NCI-H2081 (cell line): ENCODE data around the gene LDLRAD2.

Experiments used
- DNase-seq, 2 experiments: peaks; one replicate each; lab custom pipeline; 2025; lab: John Stamatoyannopoulos, UW

The LDLRAD2 gene

DNA sequence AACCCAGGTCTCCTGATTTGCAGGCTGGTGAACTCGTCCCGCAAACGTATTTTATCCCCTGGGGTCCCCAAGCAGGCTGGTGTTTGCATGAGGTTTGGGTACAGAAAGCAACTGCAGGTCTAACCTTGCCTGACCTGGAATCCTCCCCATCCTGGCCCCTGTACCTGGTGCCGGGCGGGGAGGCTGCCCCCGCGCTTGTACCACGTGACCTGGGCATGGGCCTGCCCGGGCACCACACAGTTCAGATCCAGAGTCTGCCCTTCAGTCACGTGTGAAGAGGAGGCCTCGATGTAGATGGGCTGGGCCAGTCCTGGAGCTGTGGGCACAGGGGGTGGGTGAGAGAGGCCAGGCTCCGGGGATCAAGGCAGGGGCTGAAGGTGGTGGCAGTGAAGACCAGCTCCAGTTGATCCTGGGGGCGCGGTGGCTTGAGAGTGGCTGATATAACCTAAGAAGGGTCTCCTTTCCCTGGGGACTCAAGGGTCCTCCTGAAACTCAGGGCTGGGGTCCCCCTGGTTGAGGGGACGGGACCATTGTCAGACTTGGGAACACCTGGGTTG, 30.6 kb downstream of the LDLRAD2 start:
- DNase-seq, result no peak

DNA sequence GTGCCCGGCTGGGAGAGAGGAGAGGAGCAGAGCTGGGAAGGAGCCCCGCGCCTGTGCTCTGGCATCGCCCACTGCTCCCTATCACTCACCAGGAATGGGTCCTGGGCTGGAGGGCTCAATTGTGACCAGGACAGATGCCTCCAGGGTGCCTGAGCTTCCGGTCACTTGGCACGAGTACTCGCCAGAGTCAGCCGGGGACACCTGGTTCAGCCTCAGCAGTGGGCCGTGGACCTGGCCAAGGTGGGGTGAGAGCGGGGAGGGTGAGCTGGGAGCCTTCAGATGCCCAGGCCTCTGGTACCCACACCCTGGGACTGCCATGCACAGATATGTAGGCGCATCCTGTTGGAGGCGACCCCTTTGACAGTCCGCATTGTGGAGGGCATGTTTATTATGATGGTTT, 31.1 kb downstream of the LDLRAD2 start:
- no peak for DNase-seq

DNA sequence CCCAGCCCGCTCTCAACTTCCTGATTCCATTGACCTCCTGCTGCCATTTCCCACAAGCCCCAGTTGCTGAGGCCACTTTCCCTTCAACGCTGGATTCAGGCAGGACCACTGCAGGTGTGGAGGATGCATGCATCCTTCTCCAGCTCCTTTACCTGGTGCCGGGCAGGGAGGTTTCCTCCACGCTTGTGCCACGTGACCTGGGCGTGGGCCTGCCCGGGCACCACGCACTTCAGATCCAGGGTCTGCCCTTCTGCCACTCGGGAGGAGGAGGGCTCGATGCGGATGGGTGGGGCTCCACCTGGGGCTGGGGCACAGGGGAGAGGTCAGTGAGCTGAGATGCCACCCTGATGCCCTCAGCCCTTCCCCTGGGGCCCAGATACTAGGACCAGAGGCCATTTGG, 31.9 kb downstream of the LDLRAD2 start:
- DNase-seq, result no peak

DNA sequence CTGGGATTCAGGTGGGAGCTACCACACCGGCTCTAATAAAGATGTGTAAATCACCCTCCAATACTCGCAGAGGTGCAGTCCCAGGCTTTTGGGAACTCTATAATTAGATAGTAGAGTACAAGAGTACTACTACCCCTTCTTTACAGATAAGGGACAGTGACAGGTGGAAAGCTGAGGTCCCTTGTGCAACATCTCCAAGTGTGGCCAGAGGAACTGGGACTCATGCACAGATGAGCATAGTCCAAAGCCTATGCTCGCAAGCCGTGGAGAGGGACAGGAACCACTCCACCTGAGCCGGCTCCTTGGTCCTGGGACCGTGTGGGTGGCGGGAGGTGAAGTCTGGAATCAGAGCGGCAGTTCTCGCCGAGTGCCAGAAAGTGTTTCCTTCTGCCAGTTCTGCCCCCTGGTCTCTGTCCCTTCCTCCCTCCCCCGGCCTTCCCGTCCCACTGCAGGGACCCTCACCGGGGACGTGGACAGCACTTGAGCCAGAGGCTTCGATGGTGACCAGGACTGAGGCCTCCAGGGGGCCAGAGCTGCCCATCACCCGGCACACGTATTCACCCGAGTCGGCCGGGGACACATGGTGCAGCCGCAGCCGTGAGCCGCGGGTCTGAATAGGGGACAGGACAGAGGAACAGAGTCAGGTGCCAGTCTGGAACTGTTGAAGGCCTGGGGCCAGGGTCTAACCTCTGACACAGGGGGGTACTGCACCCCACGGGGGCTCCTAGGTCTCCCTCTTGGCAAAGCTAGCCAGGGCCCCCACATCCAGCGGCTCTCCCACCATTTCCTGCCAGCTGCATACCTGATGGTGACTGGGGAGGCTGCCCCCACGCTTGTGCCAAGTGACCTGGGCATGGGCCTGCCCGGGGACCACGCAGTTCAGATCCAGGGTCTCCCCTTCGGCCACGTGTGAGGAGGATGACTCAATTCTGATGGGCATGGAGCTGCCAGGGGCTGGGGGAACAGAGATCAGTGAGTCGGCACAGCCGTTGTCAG, 33.9 kb downstream of the LDLRAD2 start:
- no peak for DNase-seq

DNA sequence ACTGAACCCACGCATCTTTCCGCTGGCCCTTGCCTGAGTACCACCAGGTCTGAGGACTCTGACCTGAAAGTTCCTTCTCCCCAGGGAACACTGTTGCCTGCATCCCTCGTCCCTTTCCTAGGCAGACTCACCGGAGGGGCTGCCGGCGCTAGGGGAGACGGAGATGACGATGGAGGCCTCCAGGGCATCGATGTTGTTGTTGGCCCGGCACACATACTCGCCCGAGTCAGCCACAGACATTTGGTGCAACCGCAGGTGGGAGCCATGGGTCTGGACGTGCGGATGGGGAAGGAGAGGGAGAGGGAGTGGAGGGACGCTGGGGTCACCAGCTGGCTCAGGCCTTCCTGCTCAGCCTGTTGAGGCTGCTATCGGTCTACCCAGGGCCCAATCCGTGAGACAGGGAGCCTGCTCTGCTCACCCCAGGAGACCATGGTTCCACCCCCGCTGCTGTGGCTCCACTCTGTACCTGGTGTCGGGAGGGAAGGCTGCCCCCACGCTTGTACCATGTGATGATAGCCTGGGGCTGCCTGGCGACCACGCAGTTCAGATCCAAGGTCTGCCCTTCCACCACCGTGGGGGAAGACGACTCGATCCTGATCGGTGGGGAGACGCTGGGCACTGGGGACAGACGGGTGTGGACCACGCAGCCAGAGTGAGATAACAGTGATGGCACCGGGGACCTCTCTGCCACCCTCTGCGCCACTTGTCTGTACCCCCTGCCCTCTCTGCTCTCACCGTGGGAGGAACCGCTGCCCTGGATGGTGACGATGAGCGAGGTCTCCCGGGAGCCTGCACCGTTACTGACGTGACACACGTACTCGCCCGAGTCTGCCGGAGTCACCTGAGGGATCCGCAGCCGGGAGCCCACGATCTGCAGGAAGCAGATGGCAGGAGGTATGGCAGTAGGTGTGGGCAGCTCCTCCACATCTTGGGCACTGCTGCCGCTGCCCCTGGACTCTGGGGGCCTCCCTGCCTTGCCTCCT, 35.4 kb downstream of the LDLRAD2 start:
- DNase-seq, result no peak

DNA sequence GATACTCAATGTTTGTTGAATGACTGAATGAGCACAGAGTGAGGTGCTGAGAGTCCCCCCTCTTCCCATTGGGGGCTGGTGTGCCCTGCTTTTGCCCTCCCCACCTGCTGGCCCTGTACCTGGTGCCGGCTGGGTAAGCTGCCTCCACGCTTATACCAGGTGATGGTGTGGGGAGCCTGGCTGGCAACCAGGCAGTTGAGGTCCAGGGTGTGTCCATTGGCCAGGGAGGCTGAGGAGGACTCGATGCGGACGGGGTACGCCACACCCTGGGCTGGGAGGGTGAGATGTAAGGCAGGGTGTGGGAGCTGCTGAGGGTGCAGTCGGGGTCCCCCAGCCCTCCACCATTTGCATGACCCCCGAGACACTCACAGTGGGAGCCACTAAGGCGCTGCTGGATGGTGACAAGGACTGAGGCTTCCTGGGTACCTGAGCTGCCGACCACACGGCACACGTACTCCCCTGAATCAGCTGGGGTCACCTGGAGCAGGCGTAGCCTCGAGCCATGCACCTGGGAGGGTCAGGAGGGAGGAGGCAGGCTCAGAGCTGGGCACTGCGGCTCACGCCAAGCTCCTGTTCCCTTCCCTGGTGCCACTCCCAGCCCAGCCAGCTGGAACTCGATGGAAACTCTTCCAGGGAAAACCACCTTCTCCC, 36.6 kb downstream of the LDLRAD2 start:
- no peak for DNase-seq

DNA sequence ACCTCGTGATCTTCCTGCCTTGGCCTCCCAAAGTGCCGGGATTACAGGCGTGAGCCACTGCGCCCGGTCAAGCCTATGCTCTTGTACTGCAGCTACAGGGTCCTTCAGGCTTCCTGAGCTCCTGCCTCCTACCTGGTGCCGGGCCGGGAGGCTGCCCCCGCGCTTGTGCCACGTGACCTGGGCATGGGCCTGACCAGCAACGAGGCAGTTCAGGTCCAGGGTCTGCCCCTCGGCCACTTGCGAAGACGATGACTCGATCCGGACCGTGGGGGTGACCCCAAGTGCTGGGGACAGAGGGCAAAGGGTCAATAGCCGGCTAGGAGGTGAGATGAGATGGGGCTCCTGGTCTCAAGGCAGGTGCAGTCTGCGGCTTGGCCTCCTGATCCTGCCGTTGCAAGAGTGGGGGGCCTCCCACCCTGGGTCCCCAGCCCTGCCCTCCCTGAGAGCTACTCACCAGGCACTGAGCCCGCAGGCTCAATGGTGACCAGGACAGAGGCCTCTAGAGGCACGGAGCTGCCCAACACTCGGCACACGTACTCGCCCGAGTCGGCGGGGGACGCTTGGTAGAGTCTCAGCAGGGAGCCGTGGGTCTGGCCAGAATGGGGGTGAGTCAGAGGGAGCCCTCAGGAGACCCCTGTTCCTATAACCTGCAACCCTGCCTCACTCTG, 38.0 kb downstream of the LDLRAD2 start:
- no peak for DNase-seq

DNA sequence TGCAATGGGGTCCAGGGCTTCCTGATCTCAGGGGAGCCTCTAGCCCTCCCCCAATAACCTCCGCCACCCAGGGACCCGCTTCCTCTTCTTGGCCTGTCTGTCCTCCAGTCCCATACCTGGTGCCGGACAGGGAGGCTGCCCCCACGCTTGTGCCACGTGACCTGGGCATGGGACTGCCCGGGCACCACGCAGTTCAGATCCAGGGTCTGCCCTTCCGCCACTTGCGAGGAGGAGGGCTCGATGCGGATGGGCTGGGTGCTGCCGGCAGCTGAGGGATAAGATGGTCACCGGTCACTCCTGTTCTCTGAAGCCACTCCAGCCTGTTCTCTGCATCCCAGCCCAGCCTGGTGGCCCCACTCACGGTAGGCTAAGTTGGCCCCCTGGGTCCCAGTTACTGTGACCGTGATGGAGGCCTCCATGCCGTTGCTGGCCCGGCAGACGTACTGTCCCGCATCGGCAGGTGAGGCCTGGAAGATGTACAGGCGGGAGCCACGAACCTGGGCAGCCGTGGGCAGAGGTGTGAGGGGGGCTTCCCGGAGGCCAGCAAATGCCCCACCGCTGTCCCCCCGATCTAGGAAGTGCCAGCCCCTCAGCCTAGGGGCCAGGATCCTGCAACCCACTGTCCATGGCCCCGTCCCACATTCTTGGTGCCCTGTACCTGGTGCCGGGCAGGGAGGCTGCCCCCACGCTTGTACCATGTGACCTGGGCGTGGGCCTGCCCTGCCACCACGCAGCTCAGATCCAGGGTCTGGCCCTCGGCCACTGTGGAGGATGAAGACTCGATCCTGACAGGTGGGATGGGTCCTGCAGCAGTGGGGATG, 39.6 kb downstream of the LDLRAD2 start:
- no peak for DNase-seq

DNA sequence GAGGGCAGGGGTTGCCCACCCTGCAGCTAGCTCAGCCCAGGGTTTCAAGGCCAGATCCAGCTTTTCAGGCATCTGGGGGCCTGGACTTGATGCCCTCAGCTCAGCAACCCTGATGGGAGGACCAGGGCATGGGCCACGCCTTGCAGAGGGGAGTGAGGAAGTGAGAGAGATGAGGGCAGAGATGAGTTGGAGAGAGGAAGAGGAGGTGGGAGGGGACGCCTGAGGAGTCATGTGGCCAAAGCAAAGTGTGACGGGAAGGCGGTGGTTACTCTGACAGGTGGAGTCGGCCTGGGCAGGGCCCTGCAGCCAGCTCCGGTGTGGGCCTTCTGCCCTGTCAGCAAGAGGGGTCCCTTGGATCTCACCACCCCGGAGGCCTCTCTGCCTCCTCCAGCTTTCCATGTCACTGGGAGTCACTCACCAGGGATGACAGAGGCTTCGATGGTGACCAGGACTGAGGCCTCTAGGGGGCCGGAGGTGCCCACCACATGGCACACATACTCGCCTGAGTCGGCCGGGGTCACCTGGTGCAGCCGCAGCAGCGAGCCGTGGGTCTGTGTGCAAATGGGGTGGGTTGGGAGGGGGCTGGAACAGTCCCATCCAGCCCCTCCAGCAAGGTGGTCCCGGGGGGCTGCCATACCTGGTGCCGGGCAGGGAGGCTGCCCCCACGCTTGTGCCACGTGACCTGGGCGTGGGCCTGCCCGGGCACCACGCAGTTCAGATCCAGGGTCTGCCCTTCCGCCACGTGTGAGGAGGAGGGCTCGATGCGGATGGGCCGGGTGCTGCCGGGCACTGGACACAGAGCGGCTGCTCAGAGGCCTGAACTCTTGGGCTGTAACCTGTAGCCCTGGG, 40.4 kb downstream of the LDLRAD2 start:
- DNase-seq, result no peak

DNA sequence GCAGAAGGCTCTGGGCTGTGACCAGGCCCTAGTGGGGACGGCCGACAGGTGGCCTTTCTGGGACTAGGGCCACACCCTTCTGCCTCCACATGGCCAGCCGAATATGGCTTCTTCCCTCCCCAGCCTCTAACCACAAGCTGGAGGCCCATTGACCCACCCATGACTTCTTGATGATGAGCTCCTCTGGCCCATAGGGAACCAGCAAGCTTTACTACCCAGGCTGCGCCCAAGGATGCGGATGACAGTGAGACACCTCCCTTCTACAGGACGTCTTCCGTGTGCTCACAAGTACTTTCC, 41.0 kb downstream of the LDLRAD2 start:
- DNase-seq, result no peak

DNA sequence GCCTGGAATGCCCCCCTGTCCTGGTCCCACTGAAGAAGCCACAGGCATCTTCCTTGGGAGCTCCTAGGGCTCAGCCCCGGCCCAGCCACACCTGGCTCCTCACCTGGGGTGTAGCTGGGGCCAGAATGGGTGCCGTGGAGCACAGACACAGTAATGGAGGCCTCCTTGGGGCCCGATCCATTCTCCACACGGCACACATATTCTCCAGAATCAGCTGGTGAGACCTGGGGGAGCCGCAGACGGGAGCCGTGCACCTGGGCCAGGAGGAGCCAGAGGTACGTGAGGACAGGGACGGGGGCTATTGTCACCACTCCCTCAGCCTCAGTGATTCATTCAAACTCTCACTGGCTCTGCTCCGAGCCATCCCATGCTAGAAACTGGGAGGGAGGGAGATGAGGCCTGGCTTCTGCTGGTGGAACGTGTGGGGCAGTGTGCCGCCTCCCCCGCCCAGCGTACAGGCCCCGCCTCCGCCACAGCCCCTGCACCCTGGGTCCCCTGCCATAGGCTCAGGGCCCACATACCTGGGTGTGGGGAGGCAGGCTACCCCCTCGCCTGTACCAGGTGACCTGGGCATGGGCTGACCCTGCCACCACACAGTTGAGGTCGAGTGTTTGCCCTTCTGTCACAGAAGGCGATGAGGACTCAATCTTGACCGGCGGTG, 42.2 kb downstream of the LDLRAD2 start:
- no peak for DNase-seq

DNA sequence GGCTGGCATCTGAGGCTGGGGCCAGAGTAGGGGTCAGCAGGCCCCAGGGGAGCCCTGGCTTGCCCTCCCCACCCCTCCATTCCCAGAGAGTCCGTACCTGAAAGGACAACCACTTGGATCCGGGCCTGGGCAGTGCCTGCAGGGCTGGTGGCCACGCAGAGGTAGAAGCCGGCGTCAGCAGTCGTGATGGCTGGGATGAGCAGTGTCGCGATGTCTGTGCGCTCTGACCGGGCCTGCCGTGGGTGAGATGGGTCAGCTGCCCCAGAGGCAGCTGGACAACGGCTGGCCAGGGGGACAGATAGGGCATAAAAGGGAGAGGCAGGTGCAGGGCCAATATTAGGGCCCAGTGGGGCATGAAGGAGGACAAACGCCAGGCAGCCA, 42.7 kb downstream of the LDLRAD2 start:
- no peak for DNase-seq

DNA sequence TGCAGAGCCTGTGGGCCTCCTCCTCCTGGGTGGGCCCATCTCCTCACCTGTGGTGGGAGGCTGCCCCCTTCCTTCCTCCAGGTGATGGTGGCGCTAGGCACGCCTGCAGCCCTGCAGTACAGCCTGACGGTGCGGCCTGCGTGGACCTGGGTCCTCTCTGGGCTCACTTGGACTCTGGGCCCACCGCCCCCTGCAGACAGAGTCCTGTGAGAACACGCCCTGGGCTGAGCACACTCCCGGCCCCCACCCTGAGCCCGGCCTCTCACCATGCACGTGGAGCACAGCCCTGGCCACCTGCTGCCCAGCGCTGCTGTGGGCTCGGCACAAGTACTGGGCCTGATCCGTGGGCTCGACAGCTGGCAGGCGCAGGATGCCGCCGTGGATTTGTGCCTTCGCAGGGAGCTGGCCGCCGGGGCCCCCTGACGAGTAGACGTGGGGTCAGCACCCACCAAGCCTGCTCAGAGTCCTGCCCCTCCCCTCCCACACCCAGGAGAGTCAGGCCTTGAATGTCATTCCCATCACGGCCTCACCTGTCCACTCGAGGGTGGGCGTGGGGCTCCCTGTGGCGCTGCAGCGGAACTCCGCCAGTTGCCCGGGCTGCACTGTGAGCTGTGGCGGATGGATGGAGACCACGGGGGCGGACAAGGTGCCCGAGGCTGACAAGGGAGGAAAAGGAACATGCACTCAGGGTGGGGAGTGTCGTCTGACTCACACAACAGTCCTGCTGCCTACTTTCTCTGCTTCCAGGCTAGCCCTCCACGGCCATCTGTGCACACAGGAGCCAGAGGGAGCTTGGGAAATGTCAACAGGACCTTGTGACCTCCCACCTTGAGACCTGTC, 43.4 kb downstream of the LDLRAD2 start:
- DNase-seq, result no peak

DNA sequence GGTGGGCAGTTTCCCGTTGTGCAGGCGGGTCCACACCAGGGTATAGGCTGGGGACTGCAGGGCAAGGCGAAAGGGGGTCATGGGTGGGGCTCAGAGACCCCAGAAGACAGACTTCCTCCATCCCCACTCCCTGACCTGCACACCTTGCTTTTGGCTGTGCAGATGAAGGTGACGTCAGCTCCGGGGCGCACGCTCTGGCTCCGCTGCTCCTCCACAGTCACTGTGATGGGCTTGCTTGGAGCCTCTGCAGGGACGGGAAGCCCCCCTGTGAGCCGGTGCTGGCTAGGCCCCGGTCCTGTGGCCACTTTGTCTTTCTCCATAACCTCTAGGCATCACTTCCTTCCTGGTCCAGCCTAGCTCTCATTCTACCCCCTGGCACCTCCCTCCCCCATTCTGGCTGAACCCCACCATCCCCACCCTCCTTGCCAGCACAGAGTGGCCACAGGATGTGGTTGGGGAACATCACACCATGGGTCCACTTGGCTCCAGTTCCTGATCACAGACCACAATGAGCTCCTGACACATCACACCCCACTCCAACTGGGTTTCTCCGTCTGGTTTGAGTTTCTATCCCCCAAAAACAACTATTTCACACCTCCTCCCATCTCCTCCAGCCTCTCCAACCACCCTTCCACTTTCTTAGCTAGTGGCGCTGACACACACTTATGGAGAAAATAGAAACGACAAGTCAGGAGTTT, 45.2 kb downstream of the LDLRAD2 start:
- no peak for DNase-seq

DNA sequence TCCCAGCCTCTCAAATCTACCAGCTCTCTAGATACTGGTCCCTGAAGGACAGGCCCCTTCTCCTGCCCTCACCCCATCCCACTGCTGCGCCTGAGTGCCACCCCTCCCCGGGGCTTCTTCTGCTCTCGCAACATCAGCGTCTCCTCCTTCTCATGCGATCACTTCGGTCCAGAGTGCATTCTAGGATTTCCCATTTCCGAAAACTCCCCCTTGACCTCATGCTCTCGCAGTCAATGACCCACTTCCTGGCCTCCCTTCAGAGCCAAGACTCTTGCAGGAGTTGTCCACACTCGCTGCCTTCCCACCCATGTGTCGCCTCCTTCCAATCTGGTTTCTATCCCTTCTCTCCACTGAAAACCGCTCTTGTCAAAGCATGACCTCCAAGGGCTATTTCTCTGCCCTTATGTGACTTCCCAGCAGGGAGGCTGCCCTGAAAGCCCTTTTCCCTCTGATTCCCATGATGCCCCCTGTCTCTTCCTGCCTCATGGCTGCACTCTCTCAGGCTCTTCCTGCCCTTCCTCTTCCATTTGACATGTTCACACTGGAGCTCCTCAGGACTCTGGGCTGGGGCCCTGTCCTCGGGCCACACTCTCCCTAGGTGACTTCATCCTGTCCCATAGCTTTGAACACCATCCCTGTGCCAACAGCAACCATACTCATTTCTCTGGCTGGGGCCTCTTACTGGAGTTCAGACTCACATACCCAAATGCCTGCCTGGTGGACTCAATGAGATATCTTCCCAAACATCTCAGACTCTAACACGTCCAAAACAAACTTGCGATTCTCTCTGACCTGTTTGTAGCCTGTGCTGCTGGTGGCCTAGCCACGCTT, 46.0 kb downstream of the LDLRAD2 start:
- DNase-seq, result no peak

DNA sequence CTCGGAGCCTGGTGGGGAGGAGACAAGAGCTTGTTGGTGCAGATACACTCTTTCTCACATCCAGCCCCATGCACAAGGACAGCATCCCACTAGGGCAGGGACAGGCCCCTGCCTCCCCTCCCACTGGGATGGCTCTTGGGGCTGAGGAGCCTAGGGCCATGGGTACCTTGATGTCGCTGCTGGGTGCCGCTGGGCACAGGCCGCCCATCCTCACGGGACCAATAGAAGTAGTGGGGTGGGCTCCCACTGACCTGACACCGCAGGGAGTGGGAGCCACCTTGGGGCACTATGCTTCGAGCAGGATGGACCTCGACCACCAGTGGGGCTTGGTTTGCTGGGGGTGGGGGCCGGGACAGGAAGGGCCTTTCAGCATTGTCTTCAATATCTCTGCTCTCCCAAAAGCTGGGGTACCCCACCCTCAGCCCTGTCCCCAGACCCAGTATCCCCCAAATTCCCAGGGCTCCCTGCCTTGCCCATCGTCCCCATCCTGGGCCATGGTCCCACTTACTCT, 47.7 kb downstream of the LDLRAD2 start:
- no peak for DNase-seq
